K562 (cell line): ENCODE results near the gene VANGL1. TPM values are rescaled to one million over a fixed set of nuclear protein-coding genes. Genes with fewer than 3 reads are reported as not detected.
A peak's percentile ranks its signal among the peaks of the same experiment; 100 is the strongest.

ENCODE experiments used
- ATAC-seq: fragments of 200-7000 bp; cut with Tn5 transposase; 3 replicates; pipeline ENCODE4 v1.9.1; 2020; ENCODE audit warnings: moderate library complexity
- BruUV-seq: library from RNA; stranded (reverse); fragments of 400-500 nt; replicated peaks from 2 replicates; lab custom pipeline; 2021; lab: Mats Ljungman, UMichigan
- CTCF ChIA-PET: fragments of 300-600 bp; formaldehyde crosslinking; extraction: SDS; loops from one replicate; lab custom pipeline; 2021; ENCODE audit warnings: low intra/inter-chr PET ratio; lab: Yijun Ruan, JAX
- POLR2A ChIA-PET: fragments of 300-600, 350-650 bp; sonication (Branson Sonifier 250); formaldehyde crosslinking; extraction: SDS; loops from one replicate; lab custom pipeline; 2021; ENCODE audit warnings: antibody characterized with exemption, inconsistent platforms; lab: Yijun Ruan, JAX
- DNase-seq, 4 experiments: peaks; one replicate each; pipeline versions ENCODE4 v3.0.0 to v3.0.0-alpha.2; 2011 to 2018; ENCODE audit warnings: low spot score in 3 of 4, mixed read lengths in 3 of 4; ENCODE audit errors: extremely low read depth in 1 of 4
- FAIRE-seq: peaks from 2 replicates; lab custom pipeline; 2011; peaks lifted over from hg19 to GRCh38; lab: Jason Lieb, UNC
- H2AFZ ChIP-seq: 2 replicates; pipeline ENCODE4 v1.6.0; 2011; ENCODE audit warnings: low read depth, low read length, control low read depth, inconsistent platforms
- H3K27ac ChIP-seq: fragments of 200-600 bp; 3 replicates; pipeline ENCODE4 v1.8.0; 2011; ENCODE audit warnings: low read depth, mild to moderate bottlenecking, control low read depth, inconsistent platforms, low read length, moderate library complexity, mixed read lengths; ENCODE audit errors: extremely low read depth
- H3K27me3 ChIP-seq, 2 experiments: fragments of 300-600 bp in 1 of 2; 2 replicates in 1 of 2; 3 replicates in 1 of 2; pipeline versions ENCODE4 v1.6.0 to v1.8.0; 2011; ENCODE audit warnings: inconsistent platforms in 2 of 2, low read length in 2 of 2, mild to moderate bottlenecking in 1 of 2, mixed read lengths in 1 of 2, moderate library complexity in 1 of 2; ENCODE audit not compliant: control insufficient read depth in 2 of 2, insufficient read depth in 2 of 2
- H3K36me3 ChIP-seq: fragments of 300-600 bp; 3 replicates; pipeline ENCODE4 v1.8.0; 2011; ENCODE audit warnings: mild to moderate bottlenecking, low read length, inconsistent platforms; ENCODE audit not compliant: control insufficient read depth, insufficient read depth
- H3K4me1 ChIP-seq, 2 experiments: fragments of 200-600 bp in 1 of 2; replicated peaks in 1 of 2; 2 replicates in 1 of 2; 3 replicates in 1 of 2; pipeline versions ENCODE4 v1.5.1 to v1.8.0; 2011; ENCODE audit warnings: inconsistent platforms in 2 of 2, low read length in 2 of 2, mild to moderate bottlenecking in 1 of 2, mixed read lengths in 1 of 2, moderate library complexity in 1 of 2; ENCODE audit not compliant: control insufficient read depth in 2 of 2, insufficient read depth in 2 of 2
- H3K4me2 ChIP-seq: 2 replicates; pipeline ENCODE4 v1.6.1; 2011; ENCODE audit warnings: low read length, control low read depth, inconsistent platforms, mixed read lengths; ENCODE audit not compliant: insufficient read depth
- H3K4me3 ChIP-seq: fragments of 200-600 bp; sonication (generic), shearing (Covaris generic); 2 replicates; pipeline ENCODE4 v1.5.1; 2016; ENCODE audit warnings: control low read depth, inconsistent platforms
- H3K79me2 ChIP-seq: fragments of 200-600 bp; 3 replicates; pipeline ENCODE4 v1.8.0; 2011; ENCODE audit warnings: low read length, inconsistent platforms; ENCODE audit not compliant: control insufficient read depth, insufficient read depth
- H3K9ac ChIP-seq, 2 experiments: 2 replicates each; pipeline versions ENCODE4 v1.6.0 to v1.6.1; 2011; ENCODE audit warnings: low read depth in 2 of 2, low read length in 2 of 2, control low read depth in 1 of 2, inconsistent platforms in 1 of 2, mild to moderate bottlenecking in 1 of 2, mixed read lengths in 1 of 2; ENCODE audit not compliant: insufficient read depth in 1 of 2
- H3K9me1 ChIP-seq: one replicate; pipeline ENCODE4 v1.6.0; 2011; ENCODE audit warnings: inconsistent platforms, mild to moderate bottlenecking, low read length, moderate library complexity; ENCODE audit not compliant: control insufficient read depth, insufficient read depth
- H3K9me3 ChIP-seq: replicated peaks from 2 replicates; pipeline ENCODE4 v1.5.1; 2011; ENCODE audit warnings: low read depth, low read length, inconsistent platforms; ENCODE audit not compliant: control insufficient read depth, insufficient read depth
- H4K20me1 ChIP-seq: replicated peaks from 2 replicates; pipeline ENCODE4 v1.6.1; 2011; ENCODE audit warnings: low read length, inconsistent platforms, mixed read lengths; ENCODE audit not compliant: control insufficient read depth, insufficient read depth
- CBX8 ChIP-seq: fragments of 200-600 bp; sonication (generic); IDR thresholded peaks from 2 replicates; pipeline ENCODE4 v1.6.1; 2012; ENCODE audit warnings: borderline replicate concordance, mixed run types, low read depth, mild to moderate bottlenecking, moderate library complexity, mixed read lengths, low read length, control low read depth, inconsistent platforms; ENCODE audit not compliant: poor library complexity, severe bottlenecking; ENCODE audit errors: extremely low read depth
- CREB3 ChIP-seq: fragments of 450-650 bp; conservative IDR thresholded peaks from 2 replicates; pipeline ENCODE4 v1.6.1; 2016; ENCODE audit warnings: missing genetic modification characterization, low read depth, mild to moderate bottlenecking, missing compliant biosample characterization, moderate library complexity
- DNMT1 ChIP-seq: fragments of 450-650 bp; IDR thresholded peaks from 2 replicates; pipeline ENCODE4 v1.6.1; 2016; ENCODE audit warnings: antibody characterized with exemption, mild to moderate bottlenecking
- FOSL1 ChIP-seq: fragments of 200-800 bp; sonication (Bioruptor generic); conservative IDR thresholded peaks from 2 replicates; pipeline ENCODE4 v1.6.1; 2016; ENCODE audit warnings: missing genetic modification characterization, missing compliant biosample characterization
- FOXA1 ChIP-seq: fragments of 450-650 bp; IDR thresholded peaks from 2 replicates; pipeline ENCODE4 v1.6.1; 2016; ENCODE audit warnings: mild to moderate bottlenecking, borderline replicate concordance
- GABPA ChIP-seq: fragments of 200-800 bp; sonication (Bioruptor generic); conservative IDR thresholded peaks from 2 replicates; pipeline ENCODE4 v1.6.1; 2016; ENCODE audit warnings: low read depth, missing genetic modification characterization, missing compliant biosample characterization
- GATAD2A ChIP-seq: fragments of 450-650 bp; IDR thresholded peaks from 2 replicates; pipeline ENCODE4 v1.6.1; 2017
- HDAC2 ChIP-seq: fragments of 450-650 bp; IDR thresholded peaks from 2 replicates; pipeline ENCODE4 v1.6.1; 2016; ENCODE audit warnings: mild to moderate bottlenecking
- HEY1 ChIP-seq: fragments of 250-450 bp; sonication (Bioruptor Pico); IDR thresholded peaks from 2 replicates; pipeline ENCODE4 v1.5.0; 2020; ENCODE audit warnings: mild to moderate bottlenecking, moderate library complexity, borderline replicate concordance
- KAT8 ChIP-seq: fragments of 450-650 bp; IDR thresholded peaks from 2 replicates; pipeline ENCODE4 v1.6.1; 2016; ENCODE audit warnings: low read depth, mild to moderate bottlenecking
- MEIS2 ChIP-seq: fragments of 450-650 bp; IDR thresholded peaks from 2 replicates; pipeline ENCODE4 v1.6.1; 2014; ENCODE audit warnings: mild to moderate bottlenecking; ENCODE audit not compliant: partially characterized antibody
- NFXL1 ChIP-seq: fragments of 450-650 bp; formaldehyde crosslinking; IDR thresholded peaks from 2 replicates; pipeline ENCODE4 v1.4.0; 2021; ENCODE audit warnings: mild to moderate bottlenecking
- NRF1 ChIP-seq, 2 experiments: fragments of 450-650 bp; IDR thresholded peaks in 1 of 2; conservative IDR thresholded peaks in 1 of 2; 2 replicates each; pipeline ENCODE4 v1.6.1; 2014; ENCODE audit warnings: mild to moderate bottlenecking in 2 of 2
- OTX1 ChIP-seq: fragments of 450-650 bp; formaldehyde crosslinking; IDR thresholded peaks from 2 replicates; pipeline ENCODE4 v1.4.0; 2022; ENCODE audit warnings: mild to moderate bottlenecking
- PML ChIP-seq: IDR thresholded peaks from 2 replicates; pipeline ENCODE4 v1.6.1; 2012; ENCODE audit warnings: low read length, inconsistent platforms
- SMARCA4 ChIP-seq: fragments of 450-650 bp; IDR thresholded peaks from 2 replicates; pipeline ENCODE4 v1.6.1; 2016
- SMARCE1 ChIP-seq: fragments of 450-650 bp; IDR thresholded peaks from 2 replicates; pipeline ENCODE4 v1.7.1; 2016; ENCODE audit warnings: mild to moderate bottlenecking
- SOX6 ChIP-seq: fragments of 450-650 bp; IDR thresholded peaks from 2 replicates; pipeline ENCODE4 v1.6.1; 2014; ENCODE audit warnings: mild to moderate bottlenecking
- SPI1 ChIP-seq: IDR thresholded peaks from 2 replicates; pipeline ENCODE4 v1.6.1; 2011; ENCODE audit warnings: low read depth, low read length, control low read depth, borderline replicate concordance
- STAG1 ChIP-seq: sonication (generic); formaldehyde crosslinking; IDR thresholded peaks from 2 replicates; pipeline ENCODE4 v1.5.0; 2020; ENCODE audit warnings: missing genetic modification reagents, borderline replicate concordance
- TCF3 ChIP-seq: sonication (generic); formaldehyde crosslinking; IDR thresholded peaks from 2 replicates; pipeline ENCODE4 v1.4.0; 2020; ENCODE audit warnings: mild to moderate bottlenecking, missing genetic modification reagents
- ZFP91 ChIP-seq: sonication (generic); formaldehyde crosslinking; IDR thresholded peaks from 2 replicates; pipeline ENCODE4 v1.8.0; 2022; ENCODE audit warnings: mild to moderate bottlenecking, missing genetic modification reagents
- ZNF436 ChIP-seq: fragments of 250-450, 450-650 bp; sonication (Bioruptor Pico); formaldehyde crosslinking; IDR thresholded peaks from 2 replicates; pipeline ENCODE4 v1.7.0; 2020; ENCODE audit warnings: mild to moderate bottlenecking
- ZNF586 ChIP-seq: fragments of 450-650 bp; formaldehyde crosslinking; conservative IDR thresholded peaks from 2 replicates; pipeline ENCODE4 v1.4.0; 2020; ENCODE audit warnings: mild to moderate bottlenecking, moderate library complexity
- WGBS: fragments of 100-300 bp; shearing (Covaris generic); methylation state at CpG from one replicate; pipeline ENCODE4 v1.1.6; 2016; ENCODE audit warnings: low coverage, mixed read lengths; ENCODE audit not compliant: insufficient coverage; ENCODE audit errors: missing lambda C conversion rate; 5-methylcytosine and 5-hydroxymethylcytosine counted together
- in situ Hi-C: fragments of 300-500 bp; cut with MboI; formaldehyde crosslinking; loops from 4 replicates; pipeline ENCODE4 v1.15.0; 2018; ENCODE audit warnings: inconsistent platforms, mixed read lengths
- intact Hi-C: fragments of 100-400 bp; cut with micrococcal nuclease; formaldehyde crosslinking; loops from 2 replicates; pipeline ENCODE4 v1.14.2; 2022
- polyA plus RNA-seq, 8 experiments: library from polyadenylated mRNA; depleted of rRNA in 4 of 8; stranded (reverse) in 5 of 8; unstranded in 3 of 8; fragments of >200 nt; fragmentation: Nextera tagmentation in 2 of 8; fragmentation: Illumina TruSeq in 1 of 8; extraction: Ambion mirVana in 2 of 8; extraction: Trizol in 1 of 8; gene quantifications; 2 replicates each; pipeline versions ENCODE4 v1.2.1 to v1.2.3, GENCODE V29; 2011 to 2014; ENCODE audit warnings: inconsistent platforms in 1 of 8, missing spikeins in 1 of 8
- total RNA-seq, 7 experiments: library from RNA; depleted of rRNA in 6 of 7; stranded (reverse); fragments of >200 nt in 6 of 7; fragmentation: Illumina TruSeq in 2 of 7; extraction: Trizol in 2 of 7; gene quantifications; 2 replicates each; pipeline versions ENCODE4 v1.2.1 to v1.2.3, GENCODE V29; 2011 to 2021; ENCODE audit warnings: low replicate concordance in 1 of 7

VANGL1 gene
- total and polyA plus RNA-seq, 9 of the 15 experiments (the other 6 are each of a cell fraction or from before 2014, with no cell fraction given): 0.90 to 12.8 (median 9.6) TPM

- Histone ChIP-seq H2AFZ (peak overlapping the region; percentile 7; the same call in 1 of the 2 replicates), H3K27me3 (no peaks in the 10 kb centered on the region), H3K4me3 (no peak overlapping the region), H4K20me1 (no peaks in the 10 kb centered on the region; the same call in 1 of the 2 replicates), H3K79me2 (peaks cover 97% of the 10 kb centered on the region), H3K9me3 (no peaks in the 10 kb centered on the region), H3K9ac (0 out of 4 replicates have a peak overlapping the region, but pooled peaks of 1 of the 2 experiments have one; percentile 7), H3K27ac (peak overlapping the region; percentile 46; the same call in 2 of the 3 replicates), H3K4me1 (peaks cover 32 to 71% of the 10 kb centered on the region in 2 experiments), H3K36me3 (peaks cover 21% of the 10 kb centered on the region), H3K9me1 (peaks cover 3% of the 10 kb centered on the region), H3K4me2 (peak overlapping the region; percentile 22; the same call in 1 of the 2 replicates)
- CTCF ChIA-PET: no interaction called here
- peak; percentile 8; the same call in 2 of the 3 replicates for ATAC-seq
- intact Hi-C loops: no loop called here
- WGBS: 0% methylated on average over 2 of the region's 2 CpGs
- POLR2A ChIA-PET: interaction anchor here (0.5 to 0.8 kb wide), 2 partner anchors 8 to 9 kb away, joined by 3 read pairs; no protein-coding TSS in a partner anchor
- no TSS peak for BruUV-seq
- peak; percentile 57 to 76 (median 68) for DNase-seq
- no peak for FAIRE-seq
- in situ Hi-C loops: no loop called here
- TF ChIP-seq ZFP91 (CRISPR knock-in tag) (no peak), FOXA1 (no peak), GATAD2A (no peak), PML (no peak), MEIS2 (peak; percentile 61), ZNF436 (CRISPR knock-in tag) (no peak), SPI1 (peak; percentile 46), DNMT1 (no peak), SMARCE1 (peak; percentile 24; the same call in 1 of the 2 replicates), HEY1 (no peak), HDAC2 (no peak), FOSL1 (tag) (peak; percentile 70), GABPA (0 out of 2 replicates have a peak, but pooled peaks have one; percentile 26), ZNF586 (CRISPR knock-in tag) (no peak), CBX8 (no peak), NRF1 (conservative IDR thresholded peaks at IDR 0.05 in 1 of 2, IDR thresholded peaks at IDR 0.05 in 1 of 2) (0 out of 4 replicates have a peak, but pooled peaks of 1 of the 2 experiments have one; percentile 18), STAG1 (CRISPR knock-in tag) (no peak), KAT8 (no peak), NFXL1 (CRISPR knock-in tag) (no peak), OTX1 (CRISPR knock-in tag) (no peak), SMARCA4 (peak; percentile 59), CREB3 (no peak), SOX6 (peak; percentile 69), TCF3 (CRISPR knock-in tag) (no peak)
Observed at GRCh38 chr1:115647047-115647446, 5.3 kb downstream of the VANGL1 start.
